SK-N-SH (cell line): Measurements from ENCODE around the gene SHISA8. TPM values are rescaled to one million over a fixed set of nuclear protein-coding genes. Genes with fewer than 3 reads are reported as not detected.
A peak's percentile ranks its signal among the peaks of the same experiment; 100 is the strongest.

Experiments
- CTCF ChIA-PET: fragments of 300-600, 350-600 bp; formaldehyde crosslinking; extraction: SDS; loops from one replicate; lab custom pipeline; 2021; lab: Yijun Ruan, JAX
- POLR2A ChIA-PET: fragments of 350-600 bp; sonication (Branson Sonifier 250); formaldehyde crosslinking; extraction: SDS; loops from one replicate; lab custom pipeline; 2020; ENCODE audit warnings: antibody characterized with exemption, inconsistent platforms; lab: Yijun Ruan, JAX
- DNase-seq: peaks from one replicate; pipeline ENCODE4 v3.0.0; 2012
- H2AFZ ChIP-seq: fragments of 200-600 bp; sonication (generic); 2 replicates; pipeline ENCODE4 v1.8.1; 2016; ENCODE audit warnings: antibody characterized with exemption, mild to moderate bottlenecking, low read depth
- H3F3A ChIP-seq: fragments of 200-600 bp; sonication (generic); replicated peaks from 2 replicates; pipeline ENCODE3; 2016; ENCODE audit warnings: antibody characterized with exemption, mild to moderate bottlenecking; ENCODE audit not compliant: insufficient read depth
- H3K27ac ChIP-seq, 2 experiments: fragments of 200-500 bp in 1 of 2; fragments of 200-600 bp in 1 of 2; sonication (Bioruptor generic) in 1 of 2; sonication (generic), shearing (Covaris generic) in 1 of 2; 2 replicates each; pipeline versions ENCODE4 v1.5.1 to v1.6.1; 2014 to 2016; ENCODE audit warnings: low read depth in 2 of 2, inconsistent platforms in 1 of 2, low read length in 1 of 2, mild to moderate bottlenecking in 1 of 2, mixed read lengths in 1 of 2
- H3K27me3 ChIP-seq: fragments of 200-600 bp; sonication (generic), shearing (Covaris generic); 2 replicates; pipeline ENCODE4 v1.6.1; 2016; ENCODE audit warnings: mixed run types; ENCODE audit not compliant: insufficient read depth
- H3K36me3 ChIP-seq, 2 experiments: fragments of 200-500 bp in 1 of 2; fragments of 200-600 bp in 1 of 2; sonication (Bioruptor generic) in 1 of 2; sonication (generic) in 1 of 2; replicated peaks in 1 of 2; 2 replicates each; pipeline versions ENCODE3 to v1.5.1; 2014 to 2016; ENCODE audit warnings: low read length in 1 of 2, mild to moderate bottlenecking in 1 of 2; ENCODE audit not compliant: insufficient read depth in 2 of 2, control insufficient read depth in 1 of 2
- H3K4me1 ChIP-seq, 2 experiments: fragments of 200-500 bp in 1 of 2; fragments of 200-600 bp in 1 of 2; sonication (Bioruptor generic) in 1 of 2; sonication (generic), shearing (Covaris generic) in 1 of 2; 2 replicates each; pipeline versions ENCODE4 v1.5.1 to v1.6.1; 2014 to 2016; ENCODE audit warnings: low read depth in 1 of 2, low read length in 1 of 2, mixed run types in 1 of 2; ENCODE audit not compliant: insufficient read depth in 2 of 2, control insufficient read depth in 1 of 2
- H3K4me2 ChIP-seq: fragments of 200-600 bp; sonication (generic), shearing (Covaris generic); 2 replicates; pipeline ENCODE4 v1.6.1; 2017; ENCODE audit warnings: mixed run types
- H3K4me3 ChIP-seq, 2 experiments: fragments of 200-500 bp in 1 of 2; fragments of 200-600 bp in 1 of 2; sonication (Bioruptor generic) in 1 of 2; sonication (generic), shearing (Covaris generic) in 1 of 2; 2 replicates each; pipeline versions ENCODE4 v1.5.1 to v1.8.1; 2014 to 2016; ENCODE audit warnings: low read depth in 2 of 2, inconsistent platforms in 1 of 2, low read length in 1 of 2, mild to moderate bottlenecking in 1 of 2, mixed read lengths in 1 of 2, moderate library complexity in 1 of 2
- H3K79me2 ChIP-seq: fragments of 200-600 bp; sonication (generic); 2 replicates; pipeline ENCODE4 v1.8.1; 2017; ENCODE audit warnings: mild to moderate bottlenecking; ENCODE audit not compliant: insufficient read depth
- H3K9ac ChIP-seq: fragments of 200-600 bp; sonication (generic); 2 replicates; pipeline ENCODE4 v1.6.1; 2017; ENCODE audit warnings: mixed run types
- H3K9me2 ChIP-seq: fragments of 200-600 bp; sonication (generic); 2 replicates; pipeline ENCODE4 v1.6.1; 2017; ENCODE audit warnings: mixed run types
- H3K9me3 ChIP-seq: fragments of 200-600 bp; sonication (generic); 2 replicates; pipeline ENCODE4 v1.6.1; 2017; ENCODE audit warnings: mixed run types, mild to moderate bottlenecking, moderate library complexity
- H4K20me1 ChIP-seq: fragments of 200-600 bp; sonication (generic); 2 replicates; pipeline ENCODE4 v1.6.1; 2017; ENCODE audit warnings: mild to moderate bottlenecking, mixed run types; ENCODE audit not compliant: insufficient read depth
- CHD2 ChIP-seq: fragments of 150-350 bp; IDR thresholded peaks from 2 replicates; pipeline ENCODE4 v1.6.1; 2018; ENCODE audit warnings: low read length; ENCODE audit not compliant: partially characterized antibody
- FOXJ3 ChIP-seq: sonication (generic); formaldehyde crosslinking; IDR thresholded peaks from 2 replicates; pipeline ENCODE4 v1.5.1; 2020; ENCODE audit warnings: mild to moderate bottlenecking, missing genetic modification reagents
- GABPA ChIP-seq: IDR thresholded peaks from 2 replicates; pipeline ENCODE4 v1.4.0; 2012; ENCODE audit warnings: low read depth, mild to moderate bottlenecking
- GATA2 ChIP-seq: sonication (generic); formaldehyde crosslinking; IDR thresholded peaks from 2 replicates; pipeline ENCODE4 v1.5.0; 2020; ENCODE audit warnings: mild to moderate bottlenecking, missing genetic modification reagents
- JUND ChIP-seq: IDR thresholded peaks from 2 replicates; pipeline ENCODE4 v1.4.0; 2012
- MEF2A ChIP-seq: IDR thresholded peaks from 2 replicates; pipeline ENCODE4 v1.4.0; 2012; ENCODE audit warnings: low read depth, borderline replicate concordance
- NFIC ChIP-seq: IDR thresholded peaks from 2 replicates; pipeline ENCODE4 v1.4.0; 2012; ENCODE audit warnings: borderline replicate concordance
- POLR2AphosphoS5 ChIP-seq: IDR thresholded peaks from 2 replicates; pipeline ENCODE4 v1.6.1; 2012; ENCODE audit warnings: low read depth, low read length
- RAD21 ChIP-seq: IDR thresholded peaks from 2 replicates; pipeline ENCODE4 v1.6.1; 2012; ENCODE audit warnings: mild to moderate bottlenecking, low read length
- RCOR1 ChIP-seq: fragments of 150-350 bp; IDR thresholded peaks from 2 replicates; pipeline ENCODE4 v1.6.1; 2017; ENCODE audit warnings: antibody characterized with exemption, low read length
- RFX5 ChIP-seq: IDR thresholded peaks from 2 replicates; pipeline ENCODE4 v1.6.1; 2012; ENCODE audit warnings: mild to moderate bottlenecking, improper control_type of control experiment, low read length
- SIN3A ChIP-seq: IDR thresholded peaks from 2 replicates; pipeline ENCODE4 v1.6.1; 2012; ENCODE audit warnings: low read depth, mild to moderate bottlenecking, low read length, moderate library complexity, borderline replicate concordance
- SMC3 ChIP-seq: IDR thresholded peaks from 2 replicates; pipeline ENCODE4 v1.6.1; 2012; ENCODE audit warnings: low read depth, low read length, improper control_type of control experiment
- TCF12 ChIP-seq: IDR thresholded peaks from 2 replicates; pipeline ENCODE4 v1.4.0; 2012
- TEAD4 ChIP-seq: IDR thresholded peaks from 2 replicates; pipeline ENCODE4 v1.4.0; 2012; ENCODE audit warnings: mild to moderate bottlenecking, borderline replicate concordance; ENCODE audit not compliant: insufficient read depth
- USF1 ChIP-seq: IDR thresholded peaks from 2 replicates; pipeline ENCODE4 v1.4.0; 2012; ENCODE audit warnings: low read depth, borderline replicate concordance
- YY1 ChIP-seq: IDR thresholded peaks from 2 replicates; pipeline ENCODE4 v1.4.0; 2012; ENCODE audit warnings: low read depth, mild to moderate bottlenecking
- WGBS: methylation state at CpG from one replicate; pipeline ENCODE4 v1.1.6; 2017; ENCODE audit warnings: low lambda C conversion rate; 5-methylcytosine and 5-hydroxymethylcytosine counted together
- polyA plus RNA-seq, 3 experiments: library from polyadenylated mRNA; depleted of rRNA; stranded (reverse); fragments of >200 nt; gene quantifications; 2 replicates each; pipeline ENCODE4 v1.2.3, GENCODE V29; 2012

SHISA8 gene
- polyA plus RNA-seq, 1 of the 3 experiments (the other 2 are of a cell fraction): not detected

- Histone ChIP-seq H3K9me2 (no peaks in the 10 kb centered on the region), H2AFZ (no peak overlapping the region), H3F3A (no peaks in the 10 kb centered on the region), H3K27me3 (no peaks in the 10 kb centered on the region), H3K79me2 (no peaks in the 10 kb centered on the region), H4K20me1 (no peaks in the 10 kb centered on the region), H3K4me1 (no peaks in the 10 kb centered on the region), H3K36me3 (peaks cover 0 to 9% of the 10 kb centered on the region in 2 experiments), H3K4me2 (no peak overlapping the region), H3K27ac (no peak overlapping the region), H3K9ac (no peak overlapping the region), H3K9me3 (no peaks in the 10 kb centered on the region), H3K4me3 (no peak overlapping the region)
- POLR2A ChIA-PET: no interaction called here
- WGBS: 100% methylated on average over 1 of the region's 2 CpGs
- CTCF ChIA-PET: no interaction called here
- no peak for DNase-seq
- no peak for TF ChIP-seq POLR2AphosphoS5
- TF ChIP-seq JUND: no peak
- TF ChIP-seq SIN3A: no peak
- TF ChIP-seq RFX5: no peak
- no peak for TF ChIP-seq TEAD4
- TF ChIP-seq RAD21: no peak
- TF ChIP-seq CHD2: no peak
Observed at GRCh38 chr22:41883400-41883799, 31.5 kb downstream of the SHISA8 start.

- Histone ChIP-seq H3F3A (no peaks in the 10 kb centered on the region), H3K4me3 (no peak overlapping the region), H3K27me3 (no peaks in the 10 kb centered on the region), H2AFZ (no peak overlapping the region), H3K4me1 (peaks cover 0 to 2% of the 10 kb centered on the region in 2 experiments; a peak in 1 of 4 replicates), H3K9ac (no peak overlapping the region), H3K9me2 (no peaks in the 10 kb centered on the region), H3K4me2 (no peak overlapping the region), H3K9me3 (no peaks in the 10 kb centered on the region), H3K36me3 (peaks cover 0 to 3% of the 10 kb centered on the region in 2 experiments), H3K27ac (no peak overlapping the region), H3K79me2 (no peaks in the 10 kb centered on the region), H4K20me1 (no peaks in the 10 kb centered on the region)
- no peak for TF ChIP-seq MEF2A
- CTCF ChIA-PET: interaction anchor here (0.9 kb wide), 1 partner anchor 184 kb away, joined by 4 read pairs; no protein-coding TSS in a partner anchor
- POLR2A ChIA-PET: no interaction called here
- no peak for DNase-seq
- WGBS: 97% methylated on average over 5 of the region's 16 CpGs
Observed at GRCh38 chr22:41880653-41881052, 34.2 kb downstream of the SHISA8 start.

GRCh38 chr22:41876675-41877074 lies 38.2 kb downstream of the SHISA8 start:
- ChIA-PET POLR2A (no interaction called here), CTCF (no interaction called here)
- no peak overlapping the region for H2AFZ ChIP-seq
- H3K27me3 ChIP-seq: no peaks in the 10 kb centered on the region
- H3K4me2 ChIP-seq: no peak overlapping the region
- no peaks in the 10 kb centered on the region for H3K9me2 ChIP-seq
- H3K4me3 ChIP-seq: no peak overlapping the region
- H3K9me3 ChIP-seq: no peaks in the 10 kb centered on the region
- no peak for DNase-seq
- no peaks in the 10 kb centered on the region for H4K20me1 ChIP-seq
- H3F3A ChIP-seq: no peaks in the 10 kb centered on the region
- TF ChIP-seq YY1 (no peak), POLR2AphosphoS5 (no peak), SMC3 (no peak), GABPA (no peak), TCF12 (no peak), USF1 (no peak), GATA2 (CRISPR knock-in tag) (no peak), FOXJ3 (CRISPR knock-in tag) (no peak), MEF2A (no peak), RFX5 (no peak), NFIC (no peak), SIN3A (no peak), RCOR1 (no peak)
- H3K27ac ChIP-seq: peak overlapping the region in 1 of 2 experiments; percentile 28; a peak in 1 of 4 replicates
- no peaks in the 10 kb centered on the region for H3K36me3 ChIP-seq
- H3K4me1 ChIP-seq: peaks cover 0 to 2% of the 10 kb centered on the region in 2 experiments; a peak in 1 of 4 replicates
- H3K9ac ChIP-seq: no peak overlapping the region
- no peaks in the 10 kb centered on the region for H3K79me2 ChIP-seq
